ENCODE results near the gene PLCG1. TPM values are rescaled to one million over a fixed set of nuclear protein-coding genes. Genes with fewer than 3 reads are reported as not detected.

PLCG1 gene
- total RNA-seq, 2 donors from 2014 or later: 185 to 255 TPM

- DNase-seq (ENCODE audit: low spot score) (no peak), ATAC-seq (ENCODE audit: insufficient number of reproducible peaks, low FRiP score, low read depth) (no peak)
- Histone ChIP-seq H3K27me3 (replicated peaks; ENCODE audit: insufficient read depth) (no peaks in the 10 kb centered on the region), H3K4me1 (ENCODE audit: control insufficient read depth in 1 of 2, low read depth in 2 of 2) (peaks cover 22 to 92% of the 10 kb centered on the region in 2 donors), H3K27ac (no peak overlapping the region), H3K9me3 (no peaks in the 10 kb centered on the region), H3K36me3 (no peaks in the 10 kb centered on the region), H3K4me3 (no peak overlapping the region)
- TF ChIP-seq CTCF (IDR thresholded peaks at IDR 0.05): no peak
Measured at GRCh38 chr20:41152108-41152757, 14.9 kb downstream of the PLCG1 start.

- ATAC-seq (ENCODE audit: insufficient number of reproducible peaks, low FRiP score, low read depth) (no peak), DNase-seq (ENCODE audit: low spot score) (no peak)
- Histone ChIP-seq H3K9me3 (no peaks in the 10 kb centered on the region), H3K27ac (no peak overlapping the region), H3K4me1 (ENCODE audit: control insufficient read depth in 1 of 2, low read depth in 2 of 2) (peaks cover 10 to 80% of the 10 kb centered on the region in 2 donors), H3K36me3 (no peaks in the 10 kb centered on the region), H3K27me3 (replicated peaks; ENCODE audit: insufficient read depth) (no peaks in the 10 kb centered on the region), H3K4me3 (no peak overlapping the region)
- TF ChIP-seq CTCF (IDR thresholded peaks at IDR 0.05): no peak
Measured at GRCh38 chr20:41154436-41155176, 17.3 kb downstream of the PLCG1 start.

GRCh38 chr20:41155261-41155660 lies 17.9 kb downstream of the PLCG1 start:
- no peak for TF ChIP-seq CTCF (IDR thresholded peaks at IDR 0.05)
- H3K27ac ChIP-seq: no peak overlapping the region

GRCh38 chr20:41158082-41158625 lies 20.8 kb downstream of the PLCG1 start:
- no peak for DNase-seq (ENCODE audit: low spot score)
- Histone ChIP-seq H3K9me3 (no peaks in the 10 kb centered on the region), H3K4me3 (no peak overlapping the region), H3K27me3 (replicated peaks; ENCODE audit: insufficient read depth) (no peaks in the 10 kb centered on the region), H3K36me3 (peaks cover 6% of the 10 kb centered on the region), H3K27ac (no peak overlapping the region), H3K4me1 (ENCODE audit: control insufficient read depth in 1 of 2, low read depth in 2 of 2) (peaks cover 0 to 57% of the 10 kb centered on the region in 2 donors)
- TF ChIP-seq CTCF (IDR thresholded peaks at IDR 0.05): no peak
- ATAC-seq (ENCODE audit: insufficient number of reproducible peaks, low FRiP score, low read depth): no peak

More at GRCh38 chr20:41155261-41155660, 17.9 kb downstream of the PLCG1 start:
- DNase-seq (ENCODE audit: low spot score) (no peak), ATAC-seq (ENCODE audit: insufficient number of reproducible peaks, low FRiP score, low read depth) (no peak)
- H3K4me1 ChIP-seq (ENCODE audit: control insufficient read depth in 1 of 2, low read depth in 2 of 2): peaks cover 10 to 75% of the 10 kb centered on the region in 2 donors
- H3K36me3 ChIP-seq: no peaks in the 10 kb centered on the region
- no peaks in the 10 kb centered on the region for H3K9me3 ChIP-seq
- no peak overlapping the region for H3K4me3 ChIP-seq
- H3K27me3 ChIP-seq (replicated peaks; ENCODE audit: insufficient read depth): no peaks in the 10 kb centered on the region

GRCh38 chr20:41159547-41159946 lies 22.2 kb downstream of the PLCG1 start:
- Histone ChIP-seq H3K4me3 (no peak overlapping the region), H3K27me3 (replicated peaks; ENCODE audit: insufficient read depth) (no peaks in the 10 kb centered on the region), H3K9me3 (no peaks in the 10 kb centered on the region), H3K4me1 (ENCODE audit: control insufficient read depth in 1 of 2, low read depth in 2 of 2) (peaks cover 0 to 43% of the 10 kb centered on the region in 2 donors), H3K27ac (no peak overlapping the region), H3K36me3 (peaks cover 20% of the 10 kb centered on the region)
- ATAC-seq (ENCODE audit: insufficient number of reproducible peaks, low FRiP score, low read depth): no peak
- DNase-seq (ENCODE audit: low spot score): no peak
- no peak for TF ChIP-seq CTCF (IDR thresholded peaks at IDR 0.05)

Data from thoracic aorta (tissue), 2 donors.